ENCODE results near the gene TUBB3.

The TUBB3 gene

GRCh38 chr16:89936508-89936907, 13.4 kb downstream of the TUBB3 start:
- peaks cover 23 to 53% (median 49%) of the 10 kb centered on the region in 11 experiments; a peak in 21 of 22 replicates for H3K36me3 ChIP-seq
- no peak overlapping the region for H3K4me2 ChIP-seq

DNA sequence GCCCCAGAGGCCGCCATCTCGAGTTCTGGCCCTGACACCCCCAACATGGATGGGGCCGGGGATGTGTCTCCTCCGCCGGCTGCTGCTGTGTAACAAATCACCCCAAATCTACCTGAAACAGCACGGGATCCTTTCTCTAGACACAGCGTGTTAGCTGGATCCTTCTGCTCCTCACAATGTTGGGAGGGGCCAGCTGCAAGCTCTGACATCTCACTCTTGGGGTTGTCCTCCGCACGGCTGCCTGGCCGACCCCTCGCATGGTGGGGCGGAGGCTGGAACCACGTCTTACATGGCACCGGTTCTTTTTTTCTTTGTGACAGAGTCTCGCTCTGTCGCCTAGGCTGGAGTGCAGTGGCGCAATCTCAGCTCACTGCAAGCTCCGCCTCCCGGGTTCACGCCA, 13.8 kb downstream of the TUBB3 start:
- no peaks in the 10 kb centered on the region for H3K27me3 ChIP-seq
- H3K4me3 ChIP-seq: no peak overlapping the region
- H3K9me3 ChIP-seq (replicated peaks in 1 of 11): no peaks in the 10 kb centered on the region
- peaks cover 3 to 24% (median 10%) of the 10 kb centered on the region in 10 experiments; a peak in 18 of 20 replicates for H3K4me1 ChIP-seq
- no peak overlapping the region for H3K4me2 ChIP-seq
- H3K27ac ChIP-seq: no peak overlapping the region
- peaks cover 20 to 49% (median 45%) of the 10 kb centered on the region in 11 experiments; a peak in 21 of 22 replicates for H3K36me3 ChIP-seq
- no peak for TF ChIP-seq Cebpa-rat (IDR thresholded peaks at IDR 0.05)
- H3K9ac ChIP-seq: no peak overlapping the region
- peaks cover 0 to 49% (median 9%) of the 10 kb centered on the region in 11 experiments; a peak in 15 of 22 replicates for H4K20me1 ChIP-seq

More at GRCh38 chr16:89936508-89936907, 13.4 kb downstream of the TUBB3 start:
- H3K9me3 ChIP-seq (replicated peaks in 1 of 11): no peaks in the 10 kb centered on the region
- H3K27me3 ChIP-seq: no peaks in the 10 kb centered on the region
- peaks cover 0 to 54% (median 13%) of the 10 kb centered on the region in 11 experiments; a peak in 17 of 22 replicates for H4K20me1 ChIP-seq
- H3K4me1 ChIP-seq: peaks cover 0 to 24% (median 9%) of the 10 kb centered on the region in 10 experiments; a peak in 16 of 20 replicates
- H3K4me3 ChIP-seq: no peak overlapping the region
- H3K9ac ChIP-seq: no peak overlapping the region
- H3K27ac ChIP-seq: no peak overlapping the region
- TF ChIP-seq Cebpa-rat (IDR thresholded peaks at IDR 0.05): no peak

DNA sequence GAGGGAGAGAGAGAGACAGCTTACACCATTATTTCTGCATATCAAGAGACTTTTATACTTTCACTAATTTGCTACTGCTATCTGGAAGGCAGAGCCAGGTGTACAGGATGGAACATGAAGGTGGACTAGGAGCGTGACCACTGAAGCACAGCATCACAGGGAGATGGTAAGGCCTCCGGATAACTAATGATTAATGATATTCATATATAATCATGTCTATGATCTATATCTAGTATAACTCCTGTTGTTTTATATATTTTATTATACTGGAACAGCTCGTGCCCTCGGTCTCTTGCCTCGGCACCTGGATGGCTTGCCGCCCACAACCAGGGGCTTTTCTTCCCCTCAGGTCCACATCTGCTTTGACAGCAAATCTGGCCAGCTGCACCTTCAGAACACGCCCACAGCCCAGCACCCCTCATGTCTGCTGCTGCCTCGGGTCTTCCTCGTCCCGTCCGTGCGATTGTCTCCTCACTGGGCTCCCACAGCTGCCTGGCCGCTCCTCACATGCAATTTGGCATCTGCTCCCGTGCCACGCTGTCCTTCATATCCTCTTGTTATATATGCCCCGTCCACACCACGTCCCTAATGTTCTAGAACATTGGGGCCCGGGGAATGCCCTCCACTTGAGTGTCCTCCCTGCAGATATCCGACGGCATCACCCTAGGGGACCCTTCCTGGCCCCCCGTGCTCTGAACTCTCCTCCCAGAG, 15.2 kb downstream of the TUBB3 start:
- no peak overlapping the region for H3K9ac ChIP-seq
- no peak overlapping the region for H3K4me3 ChIP-seq
- TF ChIP-seq Cebpa-rat (IDR thresholded peaks at IDR 0.05): no peak
- no peak overlapping the region for H3K4me2 ChIP-seq
- H3K4me1 ChIP-seq: peaks cover 6 to 37% (median 19%) of the 10 kb centered on the region in 10 experiments; a peak in 18 of 20 replicates
- no peaks in the 10 kb centered on the region; a peak in 1 of 22 replicates for H3K27me3 ChIP-seq
- H4K20me1 ChIP-seq: peaks cover 0 to 36% (median 0%) of the 10 kb centered on the region in 11 experiments; a peak in 7 of 22 replicates
- peaks cover 13 to 36% (median 31%) of the 10 kb centered on the region in 11 experiments; a peak in 21 of 22 replicates for H3K36me3 ChIP-seq
- no peaks in the 10 kb centered on the region for H3K9me3 ChIP-seq (replicated peaks in 1 of 11)
- no peak overlapping the region for H3K27ac ChIP-seq

DNA sequence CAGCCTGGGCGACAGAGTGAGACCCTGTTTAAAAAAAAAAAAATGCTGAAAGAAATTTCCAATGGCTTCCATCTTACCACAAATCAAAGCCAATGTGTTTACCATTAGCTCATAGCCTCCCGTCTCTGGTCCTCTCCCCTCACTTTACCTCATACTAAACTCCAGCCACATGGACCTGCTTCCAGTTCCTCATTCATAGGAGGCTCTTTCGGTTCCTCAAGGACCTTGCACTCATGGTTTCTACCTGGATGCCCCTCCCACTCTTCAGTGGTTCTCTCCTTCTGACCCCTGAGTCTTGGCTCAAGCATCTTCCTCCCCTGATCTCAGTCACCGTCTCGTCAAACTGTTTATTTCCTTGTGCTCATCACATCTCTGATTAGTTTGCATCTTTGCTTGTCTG, 21.6 kb downstream of the TUBB3 start:
- Histone ChIP-seq H4K20me1 (peaks cover 0 to 13% (median 7%) of the 10 kb centered on the region in 11 experiments; a peak in 15 of 22 replicates), H3K9ac (no peak overlapping the region), H3K4me3 (no peak overlapping the region), H3K4me1 (peaks cover 19 to 53% (median 37%) of the 10 kb centered on the region in 10 experiments), H3K27me3 (peaks cover 0 to 23% (median 11%) of the 10 kb centered on the region in 11 experiments; a peak in 17 of 22 replicates), H3K4me2 (0 out of 22 replicates have a peak overlapping the region, but pooled peaks of 1 of the 11 experiments have one; percentile 7), H3K9me3 (replicated peaks in 1 of 11) (no peaks in the 10 kb centered on the region), H3K36me3 (no peaks in the 10 kb centered on the region), H3K27ac (no peak overlapping the region)
- TF ChIP-seq Cebpa-rat (IDR thresholded peaks at IDR 0.05): no peak

DNA sequence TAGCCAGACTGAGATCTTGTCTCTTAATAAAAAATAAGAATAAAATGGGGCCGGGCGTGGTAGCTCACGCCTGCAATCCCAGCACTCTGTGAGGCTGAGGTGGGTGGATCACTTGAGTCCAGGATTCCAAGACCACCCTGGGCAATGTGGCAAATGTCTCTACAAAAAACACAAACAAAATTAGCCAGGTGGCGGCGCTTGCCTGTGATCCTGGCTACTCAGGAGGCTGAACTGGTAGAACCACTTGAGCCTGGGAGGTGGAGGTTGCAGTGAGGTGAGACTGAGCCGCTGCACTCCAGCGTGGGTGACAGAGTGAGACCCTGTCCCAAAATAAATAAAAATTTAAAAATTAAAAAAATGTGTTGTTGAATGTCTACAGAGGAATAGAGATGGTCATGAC, 22.5 kb downstream of the TUBB3 start:
- no peak overlapping the region for H3K9ac ChIP-seq

GRCh38 chr16:89946515-89946914, 23.4 kb downstream of the TUBB3 start:
- TF ChIP-seq Cebpa-rat (IDR thresholded peaks at IDR 0.05): no peak
- H3K4me2 ChIP-seq: no peak overlapping the region
- peaks cover 2 to 29% (median 22%) of the 10 kb centered on the region in 11 experiments; a peak in 16 of 22 replicates for H4K20me1 ChIP-seq
- H3K4me3 ChIP-seq: no peak overlapping the region
- H3K4me1 ChIP-seq: peaks cover 22 to 45% (median 37%) of the 10 kb centered on the region in 10 experiments
- H3K9ac ChIP-seq: no peak overlapping the region
- peaks cover 0 to 23% (median 11%) of the 10 kb centered on the region in 11 experiments; a peak in 17 of 22 replicates for H3K27me3 ChIP-seq
- H3K9me3 ChIP-seq (replicated peaks in 1 of 11): no peaks in the 10 kb centered on the region
- no peaks in the 10 kb centered on the region for H3K36me3 ChIP-seq
- H3K27ac ChIP-seq: no peak overlapping the region

More for the DNA sequence above, 22.5 kb downstream of the TUBB3 start:
- Histone ChIP-seq H3K4me2 (no peak overlapping the region), H3K9me3 (replicated peaks in 1 of 11) (no peaks in the 10 kb centered on the region), H3K36me3 (no peaks in the 10 kb centered on the region), H4K20me1 (peaks cover 0 to 22% (median 15%) of the 10 kb centered on the region in 11 experiments; a peak in 16 of 22 replicates), H3K27ac (no peak overlapping the region), H3K4me3 (no peak overlapping the region), H3K4me1 (peaks cover 22 to 52% (median 41%) of the 10 kb centered on the region in 10 experiments), H3K27me3 (peaks cover 0 to 23% (median 11%) of the 10 kb centered on the region in 11 experiments; a peak in 17 of 22 replicates)
- no peak for TF ChIP-seq Cebpa-rat (IDR thresholded peaks at IDR 0.05)

DNA sequence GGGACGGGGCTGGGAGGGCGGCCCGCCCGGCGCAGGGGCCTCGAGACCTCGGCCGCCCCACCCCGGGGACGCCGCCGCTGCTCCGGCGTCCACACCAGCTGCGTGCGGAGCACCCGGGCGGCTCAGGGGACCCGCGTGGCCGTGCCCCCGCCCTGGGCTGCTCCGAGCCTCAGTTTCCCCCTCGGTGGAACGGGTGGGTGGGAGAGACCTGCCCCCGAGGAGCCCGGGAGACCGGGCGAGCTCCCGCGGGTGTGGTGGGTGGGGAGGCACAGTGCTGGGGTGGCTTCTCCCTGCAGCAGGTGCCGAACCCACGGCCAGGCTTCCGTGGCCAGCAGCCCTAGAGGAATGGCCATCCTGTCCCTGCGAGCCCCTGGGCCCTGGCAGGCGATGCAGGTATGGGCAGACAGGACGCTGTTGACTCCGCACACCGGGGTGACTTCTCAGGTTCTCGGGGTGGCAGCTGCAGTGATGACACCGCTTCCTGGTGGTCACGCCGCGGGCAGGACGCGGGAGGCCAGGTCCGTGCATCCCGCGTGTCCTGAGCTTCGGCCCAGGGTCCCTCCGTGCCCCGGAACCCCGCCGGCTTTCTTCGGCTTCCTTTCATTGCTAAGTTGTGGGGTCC, 26.1 kb downstream of the TUBB3 start:
- H4K20me1 ChIP-seq: peaks cover 23 to 55% (median 48%) of the 10 kb centered on the region in 11 experiments; a peak in 20 of 22 replicates
- H3K9ac ChIP-seq: peak overlapping the region; percentile 63 to 89 (median 77)

GRCh38 chr16:89949756-89950155, 26.6 kb downstream of the TUBB3 start:
- Histone ChIP-seq H3K4me3 (peak overlapping the region; percentile 65 to 78 (median 70)), H4K20me1 (peaks cover 27 to 60% (median 51%) of the 10 kb centered on the region in 11 experiments; a peak in 20 of 22 replicates), H3K36me3 (peaks cover 0 to 5% (median under 1%) of the 10 kb centered on the region in 11 experiments; a peak in 7 of 22 replicates), H3K4me2 (peak overlapping the region; percentile 95 to 99 (median 98)), H3K9ac (peak overlapping the region in 10 of 11 experiments; percentile 63 to 89 (median 78); a peak in 17 of 22 replicates), H3K27me3 (peaks cover 0 to 23% (median 11%) of the 10 kb centered on the region in 11 experiments; a peak in 17 of 22 replicates), H3K4me1 (peaks cover 38 to 57% (median 41%) of the 10 kb centered on the region in 10 experiments), H3K9me3 (replicated peaks in 1 of 11) (no peaks in the 10 kb centered on the region), H3K27ac (no peak overlapping the region)
- no peak for TF ChIP-seq Cebpa-rat (IDR thresholded peaks at IDR 0.05)

More for the DNA sequence above, 26.1 kb downstream of the TUBB3 start:
- no peak for TF ChIP-seq Cebpa-rat (IDR thresholded peaks at IDR 0.05)
- Histone ChIP-seq H3K4me1 (peaks cover 33 to 52% (median 36%) of the 10 kb centered on the region in 10 experiments), H3K27ac (peak overlapping the region in 6 of 11 experiments; percentile 27 to 55 (median 36); a peak in 3 of 22 replicates), H3K9me3 (replicated peaks in 1 of 11) (no peaks in the 10 kb centered on the region), H3K27me3 (peaks cover 0 to 23% (median 11%) of the 10 kb centered on the region in 11 experiments; a peak in 17 of 22 replicates), H3K4me3 (peak overlapping the region; percentile 65 to 78 (median 70)), H3K36me3 (no peaks in the 10 kb centered on the region), H3K4me2 (peak overlapping the region; percentile 95 to 99 (median 98))
